H1 (cell line): ENCODE measurements around the gene GOLGA6L10. TPM values are rescaled to one million over a fixed set of nuclear protein-coding genes. Genes with fewer than 3 reads are reported as not detected.

ENCODE experiments used
- CTCF ChIA-PET: fragments of 300-600 bp; sonication (Branson Sonifier 250); formaldehyde crosslinking; loops from one replicate; lab custom pipeline; 2021; ENCODE audit not compliant: partially characterized antibody; lab: Charles Lee
- POLR2A ChIA-PET: fragments of 300-600 bp; sonication (Branson Sonifier 250); formaldehyde crosslinking; loops from one replicate; lab custom pipeline; 2021; ENCODE audit warnings: inconsistent platforms; ENCODE audit not compliant: partially characterized antibody; lab: Charles Lee
- DNase-seq, 2 experiments: peaks; one replicate each; pipeline versions ENCODE4 v3.0.0 to v3.0.0-alpha.2; 2010 to 2022; ENCODE audit warnings: low spot score in 2 of 2, low read depth in 1 of 2, mixed read lengths in 1 of 2
- FAIRE-seq: peaks from 2 replicates; lab custom pipeline; 2011; peaks lifted over from hg19 to GRCh38; lab: Jason Lieb, UNC
- H2AFZ ChIP-seq: 2 replicates; pipeline ENCODE4 v1.8.1; 2012; ENCODE audit warnings: low read length, inconsistent platforms
- H2AK5ac ChIP-seq: 2 replicates; pipeline ENCODE4 v1.6.1; 2013; ENCODE audit warnings: low read depth, low read length
- H2BK120ac ChIP-seq: replicated peaks from 2 replicates; pipeline ENCODE3; 2013; ENCODE audit warnings: low read depth, low read length, inconsistent platforms
- H2BK12ac ChIP-seq: 2 replicates; pipeline ENCODE4 v1.6.1; 2013; ENCODE audit warnings: low read depth, low read length
- H2BK15ac ChIP-seq: 2 replicates; pipeline ENCODE4 v1.6.1; 2013; ENCODE audit warnings: low read length
- H2BK20ac ChIP-seq: 2 replicates; pipeline ENCODE4 v1.6.1; 2013; ENCODE audit warnings: low read length
- H2BK5ac ChIP-seq: 2 replicates; pipeline ENCODE4 v1.6.1; 2013; ENCODE audit warnings: low read depth, low read length
- H3K14ac ChIP-seq: 2 replicates; pipeline ENCODE4 v1.6.1; 2013; ENCODE audit warnings: inconsistent platforms; ENCODE audit not compliant: insufficient read length
- H3K18ac ChIP-seq: 2 replicates; pipeline ENCODE4 v1.6.1; 2013; ENCODE audit warnings: low read length; ENCODE audit errors: extremely low read depth
- H3K23ac ChIP-seq: 2 replicates; pipeline ENCODE4 v1.6.1; 2013; ENCODE audit warnings: inconsistent platforms; ENCODE audit not compliant: insufficient read length
- H3K23me2 ChIP-seq: 2 replicates; pipeline ENCODE4 v1.6.1; 2013; ENCODE audit warnings: low read depth, low read length
- H3K27ac ChIP-seq: 2 replicates; pipeline ENCODE4 v1.6.1; 2011; ENCODE audit warnings: low read depth, low read length, inconsistent platforms
- H3K27me3 ChIP-seq, 4 experiments: replicated peaks in 1 of 4; 1 replicate in 1 of 4; 2 replicates in 3 of 4; pipeline versions ENCODE4 v1.6.1 to v1.8.1; 2011 to 2013; ENCODE audit warnings: low read length in 3 of 4, mild to moderate bottlenecking in 3 of 4, inconsistent platforms in 2 of 4, mixed read lengths in 2 of 4, moderate library complexity in 1 of 4; ENCODE audit not compliant: control insufficient read depth in 3 of 4, insufficient read depth in 3 of 4; ENCODE audit errors: extremely low read depth in 1 of 4
- H3K36me3 ChIP-seq, 4 experiments: 2 replicates each; pipeline versions ENCODE4 v1.6.1 to v1.8.1; 2011 to 2013; ENCODE audit warnings: mild to moderate bottlenecking in 4 of 4, low read length in 3 of 4, moderate library complexity in 2 of 4, control low read depth in 1 of 4, inconsistent platforms in 1 of 4; ENCODE audit not compliant: insufficient read depth in 4 of 4, control insufficient read depth in 2 of 4
- H3K4ac ChIP-seq: replicated peaks from 2 replicates; pipeline ENCODE3; 2013; ENCODE audit warnings: low read length, low read depth, mixed read lengths, inconsistent platforms; ENCODE audit not compliant: insufficient read length
- H3K4me1 ChIP-seq, 4 experiments: replicated peaks in 1 of 4; 1 replicate in 1 of 4; 2 replicates in 3 of 4; pipeline versions ENCODE4 v1.6.1 to v1.8.1; 2011 to 2013; ENCODE audit warnings: low read length in 3 of 4, inconsistent platforms in 2 of 4, mixed read lengths in 1 of 4; ENCODE audit not compliant: insufficient read depth in 4 of 4, control insufficient read depth in 3 of 4
- H3K4me2 ChIP-seq, 2 experiments: 2 replicates each; pipeline versions ENCODE4 v1.6.1 to v1.8.1; 2011 to 2013; ENCODE audit warnings: low read depth in 2 of 2, low read length in 2 of 2, control low read depth in 1 of 2, inconsistent platforms in 1 of 2, mild to moderate bottlenecking in 1 of 2; ENCODE audit not compliant: insufficient read depth in 1 of 2
- H3K4me3 ChIP-seq, 4 experiments: fragments of 200-600, 300-600 bp in 1 of 4; sonication (generic), shearing (Covaris generic), sonication (Bioruptor Twin) in 1 of 4; 2 replicates each; pipeline versions ENCODE4 v1.5.1 to v1.8.1; 2011 to 2016; ENCODE audit warnings: low read length in 4 of 4, low read depth in 3 of 4, control low read depth in 2 of 4, inconsistent platforms in 2 of 4, mild to moderate bottlenecking in 2 of 4, mixed read lengths in 1 of 4, moderate library complexity in 1 of 4; ENCODE audit not compliant: insufficient read depth in 2 of 4; ENCODE audit errors: extremely low read depth in 1 of 4
- H3K56ac ChIP-seq: replicated peaks from 2 replicates; pipeline ENCODE3; 2013; ENCODE audit warnings: low read depth, mild to moderate bottlenecking, mixed read lengths, low read length, inconsistent platforms; ENCODE audit not compliant: insufficient read length
- H3K79me1 ChIP-seq: 2 replicates; pipeline ENCODE4 v1.6.1; 2013; ENCODE audit warnings: low read depth, low read length, control low read depth
- H3K79me2 ChIP-seq, 2 experiments: 2 replicates each; pipeline versions ENCODE4 v1.6.1 to v1.8.1; 2012 to 2013; ENCODE audit warnings: low read length in 2 of 2, mild to moderate bottlenecking in 2 of 2, inconsistent platforms in 1 of 2; ENCODE audit not compliant: insufficient read depth in 2 of 2, control insufficient read depth in 1 of 2
- H3K9ac ChIP-seq, 4 experiments: replicated peaks in 1 of 4; 1 replicate in 1 of 4; 2 replicates in 3 of 4; pipeline versions ENCODE4 v1.6.1 to v1.8.1; 2011 to 2013; ENCODE audit warnings: low read depth in 3 of 4, low read length in 3 of 4, control low read depth in 2 of 4, mild to moderate bottlenecking in 2 of 4, moderate library complexity in 2 of 4, inconsistent platforms in 1 of 4; ENCODE audit errors: extremely low read depth in 1 of 4
- H3K9me3 ChIP-seq, 2 experiments: 2 replicates each; pipeline versions ENCODE4 v1.6.1 to v1.8.1; 2012 to 2013; ENCODE audit warnings: mild to moderate bottlenecking in 2 of 2, moderate library complexity in 2 of 2, control low read depth in 1 of 2, inconsistent platforms in 1 of 2, low read depth in 1 of 2, low read length in 1 of 2, mixed read lengths in 1 of 2; ENCODE audit not compliant: insufficient read depth in 2 of 2
- H4K20me1 ChIP-seq, 2 experiments: replicated peaks in 1 of 2; 2 replicates each; pipeline versions ENCODE3 to v1.8.1; 2011 to 2013; ENCODE audit warnings: inconsistent platforms in 2 of 2, low read length in 2 of 2, mild to moderate bottlenecking in 1 of 2; ENCODE audit not compliant: insufficient read depth in 2 of 2, control insufficient read depth in 1 of 2
- H4K5ac ChIP-seq: 2 replicates; pipeline ENCODE4 v1.6.1; 2013; ENCODE audit warnings: low read length, low read depth, mixed read lengths, inconsistent platforms; ENCODE audit not compliant: insufficient read length
- H4K8ac ChIP-seq: 2 replicates; pipeline ENCODE4 v1.8.0; 2013; ENCODE audit warnings: mild to moderate bottlenecking, moderate library complexity, low read length, inconsistent platforms; ENCODE audit not compliant: insufficient read depth; ENCODE audit errors: extremely low read depth
- H4K91ac ChIP-seq: replicated peaks from 2 replicates; pipeline ENCODE3; 2013; ENCODE audit warnings: low read length, mixed read lengths, inconsistent platforms; ENCODE audit not compliant: insufficient read length
- ASH2L ChIP-seq: fragments of 200-600, 300-600 bp; sonication (generic); IDR thresholded peaks from one replicate; pipeline ENCODE4 v1.7.1; 2017; ENCODE audit warnings: low read length
- CTBP2 ChIP-seq: IDR thresholded peaks from 2 replicates; pipeline ENCODE4 v1.7.0; 2011; ENCODE audit warnings: borderline replicate concordance, mild to moderate bottlenecking, moderate library complexity, mixed read lengths, low read length; ENCODE audit not compliant: insufficient read depth, insufficient read length
- FOSL1 ChIP-seq: IDR thresholded peaks from 2 replicates; pipeline ENCODE4 v1.6.1; 2011; ENCODE audit warnings: mild to moderate bottlenecking, low read depth, low read length, moderate library complexity; ENCODE audit not compliant: insufficient read depth
- GABPA ChIP-seq: IDR thresholded peaks from 2 replicates; pipeline ENCODE4 v1.6.1; 2011; ENCODE audit warnings: mild to moderate bottlenecking, low read length, moderate library complexity, borderline replicate concordance; ENCODE audit not compliant: insufficient read depth
- KDM1A ChIP-seq: fragments of 200-600, 300-600 bp; sonication (generic); IDR thresholded peaks from 2 replicates; pipeline ENCODE4 v1.7.1; 2016; ENCODE audit warnings: mild to moderate bottlenecking, low read length, borderline replicate concordance
- POU5F1 ChIP-seq: IDR thresholded peaks from 2 replicates; pipeline ENCODE4 v1.6.1; 2011; ENCODE audit warnings: low read depth, mild to moderate bottlenecking, low read length, moderate library complexity
- RXRA ChIP-seq: IDR thresholded peaks from 2 replicates; pipeline ENCODE4 v1.6.1; 2011; ENCODE audit warnings: low read depth, mild to moderate bottlenecking, low read length, moderate library complexity; ENCODE audit not compliant: insufficient read depth
- YY1 ChIP-seq: IDR thresholded peaks from 2 replicates; pipeline ENCODE4 v1.6.1; 2011; ENCODE audit warnings: low read depth, mild to moderate bottlenecking, low read length
- WGBS, 2 experiments: shearing (Covaris generic) in 1 of 2; methylation state at CpG; one replicate each; pipeline versions ENCODE4 v1.1.6 to v1.1.7; 2013 to 2015; ENCODE audit warnings: low lambda C conversion rate in 2 of 2, mixed read lengths in 2 of 2, inconsistent platforms in 1 of 2, low coverage in 1 of 2, missing lambda C conversion rate in 1 of 2; ENCODE audit not compliant: insufficient replicate concordance in 2 of 2, insufficient coverage in 1 of 2, insufficient read length in 1 of 2; ENCODE audit errors: extremely low coverage in 1 of 2, missing lambda C conversion rate in 1 of 2; 5-methylcytosine and 5-hydroxymethylcytosine counted together
- polyA plus RNA-seq, 7 experiments: library from polyadenylated mRNA; depleted of rRNA in 3 of 7; stranded (reverse) in 5 of 7; unstranded in 2 of 7; fragments of >200 nt in 5 of 7; fragments of 200-250 nt in 2 of 7; gene quantifications; 1 replicate in 5 of 7; 2 replicates in 1 of 7; 4 replicates in 1 of 7; pipeline versions ENCODE4 v1.2.1 to v1.2.3, GENCODE V29; 2011 to 2013; ENCODE audit warnings: missing spikeins in 2 of 7, mixed read lengths in 2 of 7
- total RNA-seq: library from RNA; stranded (reverse); fragmentation: NEBNext Ultra II Directional; extraction: Animal tissue kit (Norgen Biotek cat#: 25700); gene quantifications from 2 replicates; pipeline ENCODE4 v1.2.1, GENCODE V29; 2021

GOLGA6L10 gene
- total and polyA plus RNA-seq, 2 of the 8 experiments (the other 6 are each of a cell fraction or from before 2014, with no cell fraction given): 0.91 to 4.0 TPM

DNA sequence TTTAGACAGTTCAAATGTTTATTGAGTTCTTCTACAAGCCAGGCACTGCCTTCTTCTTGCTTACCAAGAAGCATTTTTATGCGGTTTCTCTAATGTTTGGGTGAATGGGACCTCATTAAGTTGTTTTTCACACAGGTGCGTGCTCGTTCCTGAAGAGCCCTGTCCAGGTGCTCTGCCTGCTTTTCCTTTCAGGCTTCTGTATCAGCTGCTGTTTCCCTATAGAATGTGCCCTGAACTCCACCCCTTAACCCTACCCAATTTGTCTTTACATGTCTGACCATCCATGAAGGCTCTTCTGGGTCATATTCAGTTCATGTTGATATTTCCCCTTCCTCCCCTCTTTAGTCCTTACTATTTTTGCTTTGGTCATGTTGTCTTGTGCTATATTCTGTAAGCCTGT is 22.4 kb upstream of the GOLGA6L10 start:
- H2BK12ac ChIP-seq: no peak overlapping the region
- H2BK20ac ChIP-seq: no peak overlapping the region
- DNase-seq (no peak), FAIRE-seq (no peak)
- no peak overlapping the region for H2BK120ac ChIP-seq
- peaks cover 0 to 1% of the 10 kb centered on the region in 2 experiments for H4K20me1 ChIP-seq
- no peak overlapping the region for H3K4ac ChIP-seq
- no peak overlapping the region for H3K23ac ChIP-seq
- H2AK5ac ChIP-seq: no peak overlapping the region
- ChIA-PET POLR2A (no interaction called here), CTCF (no interaction called here)
- H3K18ac ChIP-seq: no peak overlapping the region
- H2BK15ac ChIP-seq: no peak overlapping the region
- TF ChIP-seq CTBP2: no peak
- TF ChIP-seq POU5F1: no peak
- TF ChIP-seq KDM1A: no peak
- no peak for TF ChIP-seq RXRA
- TF ChIP-seq GABPA: no peak
- TF ChIP-seq YY1: no peak
- TF ChIP-seq ASH2L: no peak
- no peak for TF ChIP-seq FOSL1
- H2AFZ ChIP-seq: no peak overlapping the region
- no peaks in the 10 kb centered on the region for H3K27me3 ChIP-seq
- no peak overlapping the region for H4K91ac ChIP-seq
- no peaks in the 10 kb centered on the region for H3K9me3 ChIP-seq
- H3K4me2 ChIP-seq: peak overlapping the region in 1 of 2 experiments; percentile 37; a peak in 1 of 4 replicates
- no peak overlapping the region for H2BK5ac ChIP-seq
- H3K4me3 ChIP-seq: no peak overlapping the region
- H3K14ac ChIP-seq: no peak overlapping the region
- no peak overlapping the region for H3K9ac ChIP-seq
- H3K79me1 ChIP-seq: no peaks in the 10 kb centered on the region; the same call in 1 of the 2 replicates
- H3K56ac ChIP-seq: no peak overlapping the region
- H3K79me2 ChIP-seq: peaks cover 0 to 40% of the 10 kb centered on the region in 2 experiments; a peak in 2 of 4 replicates
- H3K23me2 ChIP-seq: no peaks in the 10 kb centered on the region
- no peak overlapping the region for H4K8ac ChIP-seq
- H3K4me1 ChIP-seq: no peaks in the 10 kb centered on the region; a peak in 1 of 7 replicates
- 69% methylated on average over 3 of the region's 3 CpGs; no CpG with 5 or more reads in 1 of the 2 experiments for WGBS, 2 experiments
- H4K5ac ChIP-seq: no peak overlapping the region
- no peaks in the 10 kb centered on the region for H3K36me3 ChIP-seq
- H3K27ac ChIP-seq: no peak overlapping the region
